Erythroblast (primary cell): Measurements from ENCODE around the gene QPCT.

Experiments
- DNase-seq, 2 experiments: peaks; one replicate each; lab custom pipeline; 2025; lab: John Stamatoyannopoulos, UW
- GATA1 ChIP-seq: IDR thresholded peaks from 2 replicates; pipeline ENCODE4 v1.6.1; 2011; ENCODE audit warnings: low read depth, mild to moderate bottlenecking, control low read depth, low read length, moderate library complexity
- POLR2A ChIP-seq: IDR thresholded peaks from 2 replicates; pipeline ENCODE4 v1.6.1; 2011; ENCODE audit warnings: mild to moderate bottlenecking, low read length

QPCT gene

GRCh38 chr2:37319754-37320609 is 24.4 kb upstream of the QPCT start:
- TF ChIP-seq GATA1: no peak
- TF ChIP-seq POLR2A: no peak
- DNase-seq: no peak

- DNase-seq: no peak
- TF ChIP-seq GATA1 (no peak), POLR2A (no peak)
These were observed 23.3 kb upstream of the QPCT start for GRCh38 chr2:37321029-37321682.

- peak; percentile 6 to 45 for DNase-seq
- TF ChIP-seq POLR2A (no peak), GATA1 (no peak)
These were observed 22.1 kb upstream of the QPCT start for GRCh38 chr2:37322368-37322767.

- DNase-seq: peak in 1 of 2 experiments; percentile 16
These were observed 21.2 kb upstream of the QPCT start for GRCh38 chr2:37323176-37323780.

GRCh38 chr2:37323781-37324535 is 20.5 kb upstream of the QPCT start:
- TF ChIP-seq POLR2A (no peak), GATA1 (no peak)
- DNase-seq: peak; percentile 14 to 26

More at GRCh38 chr2:37323176-37323780, 21.2 kb upstream of the QPCT start:
- TF ChIP-seq GATA1 (no peak), POLR2A (no peak)

GRCh38 chr2:37324536-37324785 is 20.0 kb upstream of the QPCT start:
- TF ChIP-seq POLR2A (no peak), GATA1 (no peak)
- peak; percentile 64 to 69 for DNase-seq

- DNase-seq: peak; percentile 59 to 63
- TF ChIP-seq GATA1 (no peak), POLR2A (no peak)
These were observed 19.4 kb upstream of the QPCT start, which contains the start of gene PRKD3 for GRCh38 chr2:37324786-37325624. TSS of gene PRKD3 (minus strand) at chr2:37324833. CDS start at chr2:37316524, 8,309 bp downstream.

- peak in 1 of 2 experiments; percentile 2 for DNase-seq
- no peak for TF ChIP-seq POLR2A
- no peak for TF ChIP-seq GATA1
These were observed 18.8 kb upstream of the QPCT start for GRCh38 chr2:37325625-37326071.

GRCh38 chr2:37326285-37326684 is 18.1 kb upstream of the QPCT start:
- no peak for TF ChIP-seq POLR2A
- TF ChIP-seq GATA1: no peak
- DNase-seq: no peak

- no peak for DNase-seq
- TF ChIP-seq POLR2A: no peak
- TF ChIP-seq GATA1: no peak
These were observed 17.4 kb upstream of the QPCT start for GRCh38 chr2:37326866-37327634.

- no peak for DNase-seq
- TF ChIP-seq GATA1 (no peak), POLR2A (no peak)
These were observed 13.7 kb upstream of the QPCT start for GRCh38 chr2:37330681-37331080.

GRCh38 chr2:37332560-37332959 is 11.9 kb upstream of the QPCT start:
- TF ChIP-seq GATA1 (no peak), POLR2A (no peak)
- no peak for DNase-seq
